ENCODE data around the gene LHX2.
"Not testable (repeated sequence)": the region's sequence is repeated elsewhere in the genome, so short reads cannot be mapped to it uniquely, and the experiment has no call there.

The LHX2 gene

GRCh38 chr9:124011460-124012301 is at the start of gene LHX2:
Gene LHX2, plus strand, starts transcription at chr9:124011768. Its CDS starts 581 bp downstream, at chr9:124012349.
- DNase-seq (ENCODE audit: low spot score): no peak

- no peak for DNase-seq (ENCODE audit: low spot score)
These were observed 46.8 kb upstream of the LHX2 start for GRCh38 chr9:123964761-123965160.

GRCh38 chr9:123965801-123966686 is 45.5 kb upstream of the LHX2 start:
- DNase-seq (ENCODE audit: low spot score): no peak

GRCh38 chr9:123967323-123967722 is 44.2 kb upstream of the LHX2 start:
- DNase-seq (ENCODE audit: low spot score): no peak

GRCh38 chr9:123972618-123973017 is 39.0 kb upstream of the LHX2 start:
- no peak for DNase-seq (ENCODE audit: low spot score)

- no peak for DNase-seq (ENCODE audit: low spot score)
These were observed 37.9 kb upstream of the LHX2 start for GRCh38 chr9:123973590-123974223.

GRCh38 chr9:123974471-123974870 is 37.1 kb upstream of the LHX2 start:
- no peak for DNase-seq (ENCODE audit: low spot score)

GRCh38 chr9:123975871-123976270 is 35.7 kb upstream of the LHX2 start:
- no peak for DNase-seq (ENCODE audit: low spot score)

- DNase-seq (ENCODE audit: low spot score): not testable (repeated sequence)
These were observed 35.0 kb upstream of the LHX2 start for GRCh38 chr9:123976579-123976978.

- no peak for DNase-seq (ENCODE audit: low spot score)
These were observed 32.6 kb upstream of the LHX2 start for GRCh38 chr9:123978981-123979380.

GRCh38 chr9:123982535-123982934 is 29.0 kb upstream of the LHX2 start:
- DNase-seq (ENCODE audit: low spot score): no peak

GRCh38 chr9:123983047-123983446 is 28.5 kb upstream of the LHX2 start:
- no peak for DNase-seq (ENCODE audit: low spot score)

GRCh38 chr9:123984802-123985201 is 26.8 kb upstream of the LHX2 start:
- DNase-seq (ENCODE audit: low spot score): no peak

- no peak for DNase-seq (ENCODE audit: low spot score)
These were observed 25.7 kb upstream of the LHX2 start for GRCh38 chr9:123985869-123986268.

- DNase-seq (ENCODE audit: low spot score): no peak
These were observed 21.1 kb upstream of the LHX2 start for GRCh38 chr9:123990427-123990826.

- not testable (repeated sequence) for DNase-seq (ENCODE audit: low spot score)
These were observed 18.9 kb upstream of the LHX2 start for GRCh38 chr9:123992679-123993078.

GRCh38 chr9:123996731-123997421 is 14.7 kb upstream of the LHX2 start:
- no peak for DNase-seq (ENCODE audit: low spot score)

- no peak for DNase-seq (ENCODE audit: low spot score)
These were observed 13.8 kb upstream of the LHX2 start for GRCh38 chr9:123997665-123998277.

- DNase-seq (ENCODE audit: low spot score): no peak
These were observed 13.2 kb upstream of the LHX2 start for GRCh38 chr9:123998278-123998925.

GRCh38 chr9:123998970-123999621 is 12.5 kb upstream of the LHX2 start:
- no peak for DNase-seq (ENCODE audit: low spot score)

Measured in CD4-positive, alpha-beta T cell treated with Interleukin-15 for 4 hours (primary cell).